ENCODE data around the gene BMPR1B.
"Not testable (repeated sequence)": the region's sequence is repeated elsewhere in the genome, so short reads cannot be mapped to it uniquely, and the experiment has no call there.

Gene BMPR1B

GRCh38 chr4:95124906-95125504 is 367.2 kb downstream of the BMPR1B start:
- TF ChIP-seq, protein P1, sequence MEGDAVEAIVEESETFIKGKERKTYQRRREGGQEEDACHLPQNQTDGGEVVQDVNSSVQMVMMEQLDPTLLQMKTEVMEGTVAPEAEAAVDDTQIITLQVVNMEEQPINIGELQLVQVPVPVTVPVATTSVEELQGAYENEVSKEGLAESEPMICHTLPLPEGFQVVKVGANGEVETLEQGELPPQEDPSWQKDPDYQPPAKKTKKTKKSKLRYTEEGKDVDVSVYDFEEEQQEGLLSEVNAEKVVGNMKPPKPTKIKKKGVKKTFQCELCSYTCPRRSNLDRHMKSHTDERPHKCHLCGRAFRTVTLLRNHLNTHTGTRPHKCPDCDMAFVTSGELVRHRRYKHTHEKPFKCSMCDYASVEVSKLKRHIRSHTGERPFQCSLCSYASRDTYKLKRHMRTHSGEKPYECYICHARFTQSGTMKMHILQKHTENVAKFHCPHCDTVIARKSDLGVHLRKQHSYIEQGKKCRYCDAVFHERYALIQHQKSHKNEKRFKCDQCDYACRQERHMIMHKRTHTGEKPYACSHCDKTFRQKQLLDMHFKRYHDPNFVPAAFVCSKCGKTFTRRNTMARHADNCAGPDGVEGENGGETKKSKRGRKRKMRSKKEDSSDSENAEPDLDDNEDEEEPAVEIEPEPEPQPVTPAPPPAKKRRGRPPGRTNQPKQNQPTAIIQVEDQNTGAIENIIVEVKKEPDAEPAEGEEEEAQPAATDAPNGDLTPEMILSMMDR (IDR thresholded peaks at IDR 0.05): peak; percentile 79
- no peak for TF ChIP-seq ZFX (IDR thresholded peaks at IDR 0.05; ENCODE audit: borderline replicate concordance)
- H3K27ac ChIP-seq: no peak overlapping the region

DNA sequence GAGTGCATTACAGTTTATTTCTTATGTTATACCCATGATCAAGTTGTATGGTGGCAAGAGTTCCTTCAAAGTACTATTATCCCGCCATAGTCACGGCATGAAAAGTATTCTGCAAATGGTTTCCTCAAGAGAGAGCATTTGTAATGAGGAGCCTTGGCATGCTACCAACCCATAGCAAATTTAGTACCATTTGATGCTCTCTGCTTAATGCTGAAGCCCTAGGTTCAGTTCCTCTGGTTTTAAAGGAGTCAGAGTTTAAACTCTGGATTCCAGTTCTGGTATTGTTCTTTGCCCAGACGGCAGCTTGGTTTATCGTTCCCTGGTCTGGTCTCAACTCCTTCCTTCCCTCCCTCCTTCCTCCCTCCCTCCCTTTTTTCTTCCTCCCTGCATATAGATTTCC is 371.3 kb downstream of the BMPR1B start:
- TF ChIP-seq, protein P1 (IDR thresholded peaks at IDR 0.05): no peak
- no peak for TF ChIP-seq ZFX (IDR thresholded peaks at IDR 0.05; ENCODE audit: borderline replicate concordance)
- no peak overlapping the region for H3K27ac ChIP-seq

- H3K27ac ChIP-seq: no peak overlapping the region
- TF ChIP-seq ZFX (IDR thresholded peaks at IDR 0.05; ENCODE audit: borderline replicate concordance): no peak
- TF ChIP-seq, protein P1 (IDR thresholded peaks at IDR 0.05): no peak
These were observed 372.1 kb downstream of the BMPR1B start for GRCh38 chr4:95129821-95130311.

- H3K27ac ChIP-seq: not testable (repeated sequence)
These were observed 376.3 kb downstream of the BMPR1B start for GRCh38 chr4:95134016-95134415.

DNA sequence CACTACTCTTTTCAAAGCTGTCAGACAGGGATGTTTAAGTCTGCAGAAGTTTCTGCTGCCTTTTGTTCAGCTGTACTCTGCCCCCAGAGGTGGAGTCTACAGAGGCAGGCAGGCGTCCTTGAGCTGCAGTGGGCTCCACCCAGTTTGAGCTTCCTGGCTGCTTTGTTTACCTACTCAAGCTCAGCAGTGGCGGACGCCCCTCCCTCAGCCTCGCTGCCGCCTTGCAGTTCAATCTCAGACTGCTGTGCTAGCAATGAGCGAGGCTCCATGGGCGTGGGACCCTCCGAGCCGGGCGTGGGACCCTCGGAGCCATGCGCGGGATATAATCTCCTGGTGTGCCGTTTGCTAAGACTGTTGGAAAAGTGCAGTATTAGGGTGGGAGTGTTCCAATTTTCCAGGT is 381.7 kb downstream of the BMPR1B start:
- H3K27ac ChIP-seq: not testable (repeated sequence)

GRCh38 chr4:95141361-95141760 is 383.6 kb downstream of the BMPR1B start:
- H3K27ac ChIP-seq: no peak overlapping the region
- TF ChIP-seq, protein P1 (IDR thresholded peaks at IDR 0.05): no peak
- TF ChIP-seq ZFX (IDR thresholded peaks at IDR 0.05; ENCODE audit: borderline replicate concordance): no peak

DNA sequence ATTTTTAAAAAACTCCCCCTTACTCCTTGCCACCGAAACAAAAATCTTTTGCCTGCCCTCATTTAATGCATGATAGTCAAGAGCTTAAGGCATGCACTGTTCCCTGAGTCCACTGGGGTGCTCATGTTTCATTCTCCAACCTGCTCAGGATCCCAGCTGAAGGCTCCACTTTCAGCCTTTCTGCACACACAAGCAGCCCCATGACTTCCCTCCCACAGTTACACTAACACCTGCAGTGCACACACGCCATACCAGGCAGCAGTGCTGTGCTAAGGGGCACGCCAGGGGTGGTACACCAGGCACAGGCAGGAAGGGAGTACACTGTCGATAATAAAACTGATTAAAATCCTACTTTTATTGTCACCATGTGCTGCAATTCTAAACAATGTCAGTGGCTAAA is 385.2 kb downstream of the BMPR1B start:
- H3K27ac ChIP-seq: no peak overlapping the region
- TF ChIP-seq ZFX (IDR thresholded peaks at IDR 0.05; ENCODE audit: borderline replicate concordance): no peak
- TF ChIP-seq, protein P1 (IDR thresholded peaks at IDR 0.05): no peak

DNA sequence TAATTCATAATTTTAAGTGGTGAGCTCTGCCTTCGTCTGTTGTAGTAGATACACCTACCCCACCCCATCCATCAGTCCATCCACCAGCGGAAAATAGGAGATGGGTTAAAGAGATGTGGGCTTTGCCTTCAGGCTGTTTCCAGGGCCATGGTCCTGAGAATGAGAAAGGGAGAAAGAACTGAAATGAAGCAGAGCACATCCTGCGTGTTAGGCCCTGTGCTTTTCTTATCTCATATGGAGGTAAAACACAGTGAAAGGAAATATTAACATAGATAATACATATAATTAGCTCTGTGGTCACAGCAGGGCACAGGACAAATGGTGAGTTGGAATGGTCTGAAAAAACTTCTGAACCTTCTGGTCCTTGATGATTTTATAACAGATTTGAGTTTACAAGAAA is 393.5 kb downstream of the BMPR1B start:
- TF ChIP-seq, protein P1 (IDR thresholded peaks at IDR 0.05): no peak
- no peak for TF ChIP-seq ZFX (IDR thresholded peaks at IDR 0.05; ENCODE audit: borderline replicate concordance)
- no peak overlapping the region for H3K27ac ChIP-seq
